Kidney (tissue), 14 donors: ENCODE data around the gene RNF43. TPM values are rescaled to one million over a fixed set of nuclear protein-coding genes. Genes with fewer than 3 reads are reported as not detected.

Experiments
- DNase-seq, 5 donors: peaks; one replicate each; pipeline ENCODE4 v3.0.0-alpha.2; 2013 to 2020
- FAIRE-seq: peaks from 2 replicates; lab custom pipeline; 2012; peaks lifted over from hg19 to GRCh38; lab: Jason Lieb, UNC
- H3K27ac ChIP-seq, 2 donors: one replicate each; pipeline ENCODE4 v1.7.0; 2013; ENCODE audit warnings: low read depth in 2 of 2, low read length in 2 of 2, inconsistent platforms in 1 of 2
- H3K27me3 ChIP-seq: one replicate; pipeline ENCODE4 v1.7.1; 2013; ENCODE audit warnings: low read length, inconsistent platforms; ENCODE audit not compliant: control insufficient read depth, insufficient read depth
- H3K36me3 ChIP-seq, 3 donors: one replicate each; pipeline versions ENCODE4 v1.7.0 to v1.7.1; 2013; ENCODE audit warnings: low read length in 3 of 3, control low read depth in 1 of 3, inconsistent platforms in 1 of 3; ENCODE audit not compliant: insufficient read depth in 3 of 3, control insufficient read depth in 2 of 3
- H3K4me1 ChIP-seq, 3 donors: one replicate each; pipeline versions ENCODE4 v1.7.0 to v1.7.1; 2013; ENCODE audit warnings: low read length in 3 of 3, inconsistent platforms in 1 of 3, low read depth in 1 of 3; ENCODE audit not compliant: control insufficient read depth in 2 of 3, insufficient read depth in 2 of 3
- H3K4me3 ChIP-seq, 3 donors: one replicate each; pipeline versions ENCODE4 v1.7.0 to v1.8.1; 2013; ENCODE audit warnings: low read length in 3 of 3, control low read depth in 1 of 3, inconsistent platforms in 1 of 3
- H3K9ac ChIP-seq, 3 donors: one replicate each; pipeline versions ENCODE4 v1.7.0 to v1.7.1; 2013; ENCODE audit warnings: low read length in 3 of 3, control low read depth in 1 of 3, inconsistent platforms in 1 of 3
- H3K9me3 ChIP-seq, 3 donors: one replicate each; pipeline versions ENCODE4 v1.7.0 to v1.7.1; 2013; ENCODE audit warnings: low read length in 3 of 3, control low read depth in 1 of 3, inconsistent platforms in 1 of 3; ENCODE audit not compliant: control insufficient read depth in 2 of 3, insufficient read depth in 1 of 3
- CTCF ChIP-seq: IDR thresholded peaks from 3 replicates; pipeline ENCODE4 v1.5.1; 2012; ENCODE audit warnings: mild to moderate bottlenecking, moderate library complexity, borderline replicate concordance; ENCODE audit not compliant: insufficient read depth; ENCODE audit errors: extremely low read depth
- intact Hi-C: fragments of 100-400 bp; cut with DNase I; formaldehyde crosslinking; loops from one replicate; pipeline ENCODE4 v1.11.1; 2022
- polyA plus RNA-seq: library from polyadenylated mRNA; stranded (reverse); fragments of 350-450 nt; fragmentation: Illumina TruSeq; extraction: RNeasy Lipid Tissue Mini Kit (QIAGEN cat#74804); gene quantifications from one replicate; pipeline ENCODE4 v1.2.3, GENCODE V29; 2014; ENCODE audit warnings: low read depth, low replicate concordance; ENCODE audit not compliant: insufficient read depth
- total RNA-seq: library from RNA; stranded (reverse); fragmentation: NEBNext Ultra II Directional; extraction: Animal tissue kit (Norgen Biotek cat#: 25700); gene quantifications from one replicate; pipeline ENCODE4 v1.2.1, GENCODE V29; 2021
- donor health status: control.
- donor health status: control.
- donor health status: control.
- donor health status: control.
- donor health status: control.
- donor health status: DM: yes; HTN: yes; CAD: no.
- donor health status: Normal renal cell carcinoma (clear cell type).

The RNF43 gene
- total and polyA plus RNA-seq, 2 donors from 2014 or later: 7.8 to 9.5 TPM

- Histone ChIP-seq H3K9ac (peak overlapping the region in 1 of 3 donors; percentile 24), H3K4me1 (peaks cover 16 to 32% (median 32%) of the 10 kb centered on the region in 3 donors), H3K27ac (no peak overlapping the region), H3K27me3 (no peaks in the 10 kb centered on the region), H3K4me3 (no peak overlapping the region), H3K36me3 (no peaks in the 10 kb centered on the region), H3K9me3 (no peaks in the 10 kb centered on the region)
- DNase-seq (no peak), FAIRE-seq (no peak)
- TF ChIP-seq CTCF: no peak
- intact Hi-C loops: no loop called here
Measured at GRCh38 chr17:58383892-58384462, 33.4 kb downstream of the RNF43 start.

GRCh38 chr17:58382872-58383242 is 34.5 kb downstream of the RNF43 start:
- FAIRE-seq: no peak
- H3K9ac ChIP-seq: peak overlapping the region in 1 of 3 donors; percentile 0
- intact Hi-C loops: no loop called here
- no peak for TF ChIP-seq CTCF
- H3K27ac ChIP-seq: peak overlapping the region in 1 of 2 donors; percentile 44
- H3K4me3 ChIP-seq: peak overlapping the region in 1 of 3 donors; percentile 10
- peaks cover 13 to 32% (median 31%) of the 10 kb centered on the region in 3 donors for H3K4me1 ChIP-seq
- no peaks in the 10 kb centered on the region for H3K36me3 ChIP-seq
- DNase-seq: no peak
- H3K9me3 ChIP-seq: no peaks in the 10 kb centered on the region
- no peaks in the 10 kb centered on the region for H3K27me3 ChIP-seq

- no peaks in the 10 kb centered on the region for H3K9me3 ChIP-seq
- peak overlapping the region in 1 of 3 donors; percentile 10 for H3K4me3 ChIP-seq
- no peaks in the 10 kb centered on the region for H3K36me3 ChIP-seq
- H3K9ac ChIP-seq: peak overlapping the region in 1 of 3 donors; percentile 0
- peaks cover 13 to 32% (median 31%) of the 10 kb centered on the region in 3 donors for H3K4me1 ChIP-seq
- H3K27ac ChIP-seq: peak overlapping the region; percentile 23 to 44
- DNase-seq: no peak
- H3K27me3 ChIP-seq: no peaks in the 10 kb centered on the region
- intact Hi-C loops: no loop called here
- no peak for TF ChIP-seq CTCF
- FAIRE-seq: no peak
Measured at GRCh38 chr17:58382108-58382871, 35.0 kb downstream of the RNF43 start.
